HCT116 (cell line): ENCODE data around the gene MYLK. TPM values are rescaled to one million over a fixed set of nuclear protein-coding genes. Genes with fewer than 3 reads are reported as not detected.

Experiments
- ATAC-seq: fragments of 200-7000 bp; cut with Tn5 transposase; 2 replicates; pipeline ENCODE4 v1.9.1; 2020; ENCODE audit warnings: mild to moderate bottlenecking, moderate library complexity
- BruUV-seq: library from RNA; stranded (reverse); fragments of 400-500 nt; replicated peaks from 2 replicates; lab custom pipeline; 2021; lab: Mats Ljungman, UMichigan
- CTCF ChIA-PET: fragments of 300-600 bp; sonication (Branson Sonifier 250); formaldehyde crosslinking; loops from one replicate; lab custom pipeline; 2021; ENCODE audit warnings: antibody characterized with exemption; lab: Charles Lee
- POLR2A ChIA-PET: fragments of 300-600, 350-600 bp; sonication (Branson Sonifier 250); formaldehyde crosslinking; loops from one replicate; lab custom pipeline; 2021; ENCODE audit warnings: antibody characterized with exemption; lab: Charles Lee
- RAD21 ChIA-PET, 2 experiments: fragments of 300-600 bp; sonication (Branson Sonifier 250); formaldehyde crosslinking; loops; one replicate each; lab custom pipeline; 2023; ENCODE audit warnings: low total read pairs in 2 of 2; ENCODE audit not compliant: uncharacterized antibody in 2 of 2, unreplicated experiment in 2 of 2, low non-redundant PET in 1 of 2; lab: Charles Lee
- DNase-seq: peaks from one replicate; pipeline ENCODE4 v3.0.0-alpha.2; 2010; ENCODE audit warnings: low read depth, low spot score
- H2AFZ ChIP-seq: fragments of 200-600 bp; shearing (Covaris generic), sonication (generic); 2 replicates; pipeline ENCODE4 v1.6.1; 2017; ENCODE audit warnings: low read depth, mixed run types, mixed read lengths, antibody characterized with exemption, low read length; ENCODE audit not compliant: poor library complexity, severe bottlenecking
- H3K27ac ChIP-seq: 2 replicates; pipeline ENCODE4 v1.5.1; 2012; ENCODE audit warnings: low read depth, low read length
- H3K27me3 ChIP-seq: fragments of 200-600 bp; sonication (generic); 2 replicates; pipeline ENCODE4 v1.6.1; 2016; ENCODE audit warnings: mixed run types, low read length, mixed read lengths; ENCODE audit not compliant: insufficient read depth
- H3K36me3 ChIP-seq, 2 experiments: fragments of 200-500 bp in 1 of 2; fragments of 200-600 bp in 1 of 2; sonication (Bioruptor generic) in 1 of 2; sonication (generic) in 1 of 2; 2 replicates each; pipeline versions ENCODE4 v1.5.1 to v1.6.1; 2014 to 2016; ENCODE audit warnings: low read length in 2 of 2, inconsistent platforms in 1 of 2, mixed read lengths in 1 of 2, mixed run types in 1 of 2; ENCODE audit not compliant: insufficient read depth in 2 of 2, control insufficient read depth in 1 of 2
- H3K4me1 ChIP-seq, 2 experiments: fragments of 200-600 bp in 1 of 2; sonication (generic) in 1 of 2; 2 replicates each; pipeline versions ENCODE4 v1.5.1 to v1.6.1; 2012 to 2017; ENCODE audit warnings: low read length in 2 of 2, inconsistent platforms in 1 of 2, mild to moderate bottlenecking in 1 of 2, mixed read lengths in 1 of 2, mixed run types in 1 of 2, moderate library complexity in 1 of 2; ENCODE audit not compliant: insufficient read depth in 2 of 2, control insufficient read depth in 1 of 2
- H3K4me2 ChIP-seq: fragments of 200-600 bp; sonication (generic); 2 replicates; pipeline ENCODE4 v1.6.1; 2017; ENCODE audit warnings: mixed run types, low read length, mixed read lengths
- H3K4me3 ChIP-seq, 2 experiments: fragments of 200-600 bp in 1 of 2; sonication (generic) in 1 of 2; replicated peaks in 1 of 2; 2 replicates each; pipeline ENCODE4 v1.5.1; 2011 to 2016; ENCODE audit warnings: low read length in 2 of 2, control low read depth in 1 of 2, low read depth in 1 of 2, mild to moderate bottlenecking in 1 of 2, mixed read lengths in 1 of 2, mixed run types in 1 of 2
- H3K79me2 ChIP-seq: fragments of 200-600 bp; sonication (generic); 2 replicates; pipeline ENCODE4 v1.6.1; 2017; ENCODE audit warnings: mild to moderate bottlenecking, mixed run types, low read length, moderate library complexity, mixed read lengths; ENCODE audit not compliant: insufficient read depth
- H3K9ac ChIP-seq: fragments of 200-600 bp; sonication (generic); 2 replicates; pipeline ENCODE4 v1.6.1; 2016; ENCODE audit warnings: low read length, mixed read lengths
- H3K9me2 ChIP-seq: fragments of 200-600 bp; sonication (generic), shearing (Covaris generic); 2 replicates; pipeline ENCODE4 v1.6.1; 2017; ENCODE audit warnings: mixed run types, mild to moderate bottlenecking, moderate library complexity; ENCODE audit not compliant: insufficient read depth
- H3K9me3 ChIP-seq, 2 experiments: fragments of 200-500 bp in 1 of 2; fragments of 200-600 bp in 1 of 2; sonication (Bioruptor generic) in 1 of 2; sonication (generic) in 1 of 2; 2 replicates each; pipeline ENCODE4 v1.6.1; 2014 to 2017; ENCODE audit warnings: low read length in 2 of 2, mixed read lengths in 2 of 2, inconsistent platforms in 1 of 2, low read depth in 1 of 2, mild to moderate bottlenecking in 1 of 2, mixed run types in 1 of 2, moderate library complexity in 1 of 2; ENCODE audit not compliant: control insufficient read depth in 1 of 2, insufficient read depth in 1 of 2
- H4K20me1 ChIP-seq: fragments of 200-600 bp; sonication (generic), shearing (Covaris generic); 2 replicates; pipeline ENCODE4 v1.6.1; 2017; ENCODE audit warnings: mixed run types, mild to moderate bottlenecking, moderate library complexity; ENCODE audit not compliant: insufficient read depth
- CEBPB ChIP-seq: IDR thresholded peaks from 2 replicates; pipeline ENCODE4 v1.6.1; 2012; ENCODE audit warnings: low read depth
- CTCF ChIP-seq, 3 experiments: fragments of 200-600 bp in 1 of 3; sonication (generic) in 1 of 3; IDR thresholded peaks in 2 of 3; conservative IDR thresholded peaks in 1 of 3; 2 replicates each; pipeline ENCODE4 v1.5.1; 2012 to 2017; ENCODE audit warnings: low read depth in 2 of 3, low read length in 2 of 3, antibody characterized with exemption in 1 of 3, borderline replicate concordance in 1 of 3, control low read depth in 1 of 3, mild to moderate bottlenecking in 1 of 3, mixed read lengths in 1 of 3, mixed run types in 1 of 3, moderate library complexity in 1 of 3; ENCODE audit not compliant: insufficient read depth in 1 of 3
- FOSL1 ChIP-seq: IDR thresholded peaks from 2 replicates; pipeline ENCODE4 v1.6.1; 2012; ENCODE audit warnings: low read depth
- POLR2A ChIP-seq: IDR thresholded peaks from 2 replicates; pipeline ENCODE4 v1.7.0; 2011; ENCODE audit warnings: borderline replicate concordance; ENCODE audit not compliant: insufficient read depth, insufficient read length; ENCODE audit errors: extremely low read depth
- intact Hi-C: fragments of 100-400 bp; cut with micrococcal nuclease; formaldehyde crosslinking; loops from 2 replicates; pipeline ENCODE4 v1.10.0; 2022
- total RNA-seq: library from RNA; stranded (reverse); gene quantifications from one replicate; pipeline ENCODE4 v1.2.1, GENCODE V29; 2021; ENCODE audit not compliant: unreplicated experiment

MYLK gene
- total RNA-seq, 1 experiment from 2014 or later, result 3.8 TPM

DNA sequence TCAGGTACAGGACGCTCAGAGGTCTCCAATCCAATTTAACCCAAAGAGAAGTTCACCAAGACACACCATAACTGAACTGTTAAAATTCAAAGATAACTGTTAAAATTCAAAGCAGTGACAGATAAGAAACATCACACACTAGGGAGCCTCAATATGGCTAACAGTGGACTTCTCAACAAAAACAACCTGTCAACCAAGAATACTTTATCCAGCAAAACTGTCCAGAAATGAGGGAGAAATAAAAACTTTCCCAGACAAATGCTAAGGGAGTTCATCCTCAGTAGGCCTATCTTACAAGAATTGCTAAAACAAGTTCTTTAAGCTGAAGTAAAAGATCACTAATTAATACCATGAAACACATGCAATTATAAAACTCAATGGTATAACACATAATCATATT is 36.3 kb upstream of the MYLK start:
- Histone ChIP-seq H3K9ac (no peak overlapping the region), H3K4me1 (no peaks in the 10 kb centered on the region), H3K27me3 (no peaks in the 10 kb centered on the region), H3K36me3 (peaks cover 10 to 12% of the 10 kb centered on the region in 2 experiments; a peak in 2 of 4 replicates), H3K4me3 (no peak overlapping the region), H3K27ac (no peak overlapping the region), H3K4me2 (no peak overlapping the region), H4K20me1 (no peaks in the 10 kb centered on the region), H3K9me2 (no peaks in the 10 kb centered on the region), H3K79me2 (no peaks in the 10 kb centered on the region; the same call in 1 of the 2 replicates), H2AFZ (no peak overlapping the region), H3K9me3 (0 out of 4 replicates have a peak, but pooled peaks cover 0 to 3% of the 10 kb centered on the region in 2 experiments)
- no peak for TF ChIP-seq CTCF (IDR thresholded peaks at IDR 0.05 in 2 of 3, conservative IDR thresholded peaks at IDR 0.05 in 1 of 3; ENCODE audit: borderline replicate concordance in 1 of 3, insufficient read depth in 1 of 3, low read depth in 2 of 3, low read length in 2 of 3)
- no peak for TF ChIP-seq FOSL1
- DNase-seq (no peak), ATAC-seq (no peak)
- intact Hi-C loops, result no loop called here
- BruUV-seq, result no TSS peak
- POLR2A ChIA-PET, result no interaction called here
- CTCF ChIA-PET, result no interaction called here
- RAD21 ChIA-PET, result no interaction called here

DNA sequence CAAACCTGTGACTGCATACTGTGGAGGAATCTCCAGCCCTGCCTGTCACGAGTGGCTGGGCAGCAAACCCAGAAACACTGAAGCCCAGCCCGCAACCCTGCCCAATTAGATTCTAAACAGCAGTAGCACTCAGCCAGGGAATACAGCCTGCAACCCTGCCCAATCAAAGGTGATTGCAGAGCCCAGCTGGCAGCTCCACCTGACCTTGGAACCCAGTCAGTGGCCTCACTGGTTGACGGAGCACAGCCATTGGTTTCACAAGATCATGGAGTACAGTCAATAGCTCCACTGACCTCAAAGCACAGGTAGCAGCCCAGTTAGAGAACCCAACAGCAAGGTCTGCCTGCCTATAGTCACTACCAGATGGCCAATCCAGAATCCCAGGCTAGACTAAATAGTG is 35.2 kb upstream of the MYLK start:
- 0 out of 4 replicates have a peak, but pooled peaks cover 0 to 3% of the 10 kb centered on the region in 2 experiments for H3K9me3 ChIP-seq
- no peaks in the 10 kb centered on the region for H4K20me1 ChIP-seq
- H3K4me1 ChIP-seq, result no peaks in the 10 kb centered on the region
- no peak overlapping the region for H3K27ac ChIP-seq
- H3K9me2 ChIP-seq, result no peaks in the 10 kb centered on the region
- no TSS peak for BruUV-seq
- CTCF ChIA-PET, result no interaction called here
- H3K36me3 ChIP-seq, result peaks cover 12% of the 10 kb centered on the region in 2 experiments; a peak in 2 of 4 replicates
- intact Hi-C loops, result no loop called here
- POLR2A ChIA-PET, result no interaction called here
- DNase-seq, result no peak
- H3K27me3 ChIP-seq, result no peaks in the 10 kb centered on the region
- no peak overlapping the region for H3K4me2 ChIP-seq
- no peaks in the 10 kb centered on the region; the same call in 1 of the 2 replicates for H3K79me2 ChIP-seq
- ATAC-seq, result no peak
- no peak overlapping the region for H3K4me3 ChIP-seq
- no peak overlapping the region for H3K9ac ChIP-seq
- RAD21 ChIA-PET, result no interaction called here
- H2AFZ ChIP-seq, result no peak overlapping the region
- TF ChIP-seq POLR2A (no peak), CEBPB (no peak)
